HG02973 (cell line): ENCODE data around the gene FRMD4B.
"Not testable (repeated sequence)": the region's sequence is repeated elsewhere in the genome, so short reads cannot be mapped to it uniquely, and the experiment has no call there.

Experiments
- ATAC-seq: cut with Tn5 transposase; IDR thresholded peaks from one replicate; pipeline ENCODE4 v1.9.1; 2021; ENCODE audit warnings: moderate library complexity; ENCODE audit not compliant: unreplicated experiment

The FRMD4B gene

GRCh38 chr3:69324362-69325025 lies 61.4 kb downstream of the FRMD4B start:
- peak; percentile 47 for ATAC-seq

- no peak for ATAC-seq
These were observed 61.9 kb downstream of the FRMD4B start for GRCh38 chr3:69323941-69324340.

- not testable (repeated sequence) for ATAC-seq
These were observed 63.4 kb downstream of the FRMD4B start for GRCh38 chr3:69322512-69322911.

- no peak for ATAC-seq
These were observed 63.8 kb downstream of the FRMD4B start for GRCh38 chr3:69322158-69322509.

GRCh38 chr3:69321301-69322157 lies 64.4 kb downstream of the FRMD4B start:
- ATAC-seq, result no peak

- peak; percentile 59 for ATAC-seq
These were observed 65.0 kb downstream of the FRMD4B start for GRCh38 chr3:69320871-69321271.

GRCh38 chr3:69319652-69320051 lies 66.2 kb downstream of the FRMD4B start:
- ATAC-seq, result no peak

- ATAC-seq, result no peak
These were observed 67.5 kb downstream of the FRMD4B start for GRCh38 chr3:69318410-69318809.

- no peak for ATAC-seq
These were observed 72.6 kb downstream of the FRMD4B start for GRCh38 chr3:69313251-69313650.

- no peak for ATAC-seq
These were observed 76.1 kb downstream of the FRMD4B start for GRCh38 chr3:69309814-69310213.

- peak; percentile 92 for ATAC-seq
These were observed 79.4 kb downstream of the FRMD4B start for GRCh38 chr3:69306239-69307185.

- ATAC-seq, result no peak
These were observed 80.9 kb downstream of the FRMD4B start for GRCh38 chr3:69305011-69305410.

- ATAC-seq, result no peak
These were observed 81.5 kb downstream of the FRMD4B start for GRCh38 chr3:69304396-69304795.

GRCh38 chr3:69300296-69300695 lies 85.6 kb downstream of the FRMD4B start:
- ATAC-seq, result no peak

GRCh38 chr3:69299344-69299743 lies 86.5 kb downstream of the FRMD4B start:
- no peak for ATAC-seq

- no peak for ATAC-seq
These were observed 88.4 kb downstream of the FRMD4B start for GRCh38 chr3:69297501-69297900.

- ATAC-seq, result no peak
These were observed 88.9 kb downstream of the FRMD4B start for GRCh38 chr3:69296995-69297394.

GRCh38 chr3:69294014-69294766 lies 91.7 kb downstream of the FRMD4B start:
- ATAC-seq, result no peak

GRCh38 chr3:69292959-69293574 lies 92.8 kb downstream of the FRMD4B start:
- ATAC-seq, result no peak

- no peak for ATAC-seq
These were observed 93.7 kb downstream of the FRMD4B start for GRCh38 chr3:69292185-69292584.
